Measurements from ENCODE around the gene SGMS1. TPM values are rescaled to one million over a fixed set of nuclear protein-coding genes. Genes with fewer than 3 reads are reported as not detected.

Gene SGMS1
- total RNA-seq, 3 donors from 2014 or later: 66.5 to 114 (median 80.1) TPM

DNA sequence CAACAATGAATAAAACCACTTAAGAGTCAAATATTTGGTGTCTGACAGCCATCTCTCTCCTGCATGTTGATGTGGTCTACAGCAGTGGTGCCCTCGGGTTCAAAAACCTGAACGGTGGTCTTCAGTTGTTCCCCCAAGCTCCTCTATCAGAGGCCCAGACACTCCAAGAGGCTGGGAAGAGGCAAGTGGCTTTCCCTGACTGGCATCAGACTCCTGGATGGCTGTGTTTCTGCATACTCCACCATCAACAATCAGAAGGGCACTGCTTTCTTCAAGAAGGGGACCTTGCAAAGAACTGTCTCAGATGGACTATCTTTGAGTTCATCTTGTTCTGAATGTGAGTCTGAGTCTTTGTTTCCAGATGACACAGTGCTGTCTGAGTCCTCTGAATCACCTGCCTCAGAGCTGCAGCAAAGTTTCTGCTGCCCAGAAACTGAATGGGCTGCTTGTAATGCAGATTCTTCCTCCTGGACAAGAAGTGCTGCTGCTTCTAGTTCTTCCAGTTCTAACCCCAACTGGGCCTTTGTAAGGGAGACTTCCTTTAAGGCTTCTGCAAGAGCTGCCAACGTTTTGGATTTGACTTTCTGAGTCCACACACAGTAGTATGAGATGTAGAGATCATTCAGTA lies 5.9 kb upstream of the SGMS1 start:
- intact Hi-C loops (cut with DNase I; ENCODE audit: low total_unique reads): no loop called here
- no peak for TF ChIP-seq CTCF (IDR thresholded peaks at IDR 0.05)
- TF ChIP-seq POLR2AphosphoS5 (IDR thresholded peaks at IDR 0.05): no peak
- no peak for TF ChIP-seq POLR2A (IDR thresholded peaks at IDR 0.05)
- H3K27me3 ChIP-seq: no peaks in the 10 kb centered on the region
- DNase-seq (ENCODE audit: low spot score in 2 of 2): no peak
- no peak overlapping the region for H3K4me3 ChIP-seq
- no peaks in the 10 kb centered on the region for H3K4me1 ChIP-seq
- H3K9me3 ChIP-seq: no peaks in the 10 kb centered on the region
- H3K27ac ChIP-seq: no peak overlapping the region
- H3K36me3 ChIP-seq: no peaks in the 10 kb centered on the region

- Histone ChIP-seq H3K27me3 (no peaks in the 10 kb centered on the region), H3K27ac (no peak overlapping the region), H3K36me3 (no peaks in the 10 kb centered on the region), H3K4me1 (no peaks in the 10 kb centered on the region), H3K4me3 (no peak overlapping the region), H3K9me3 (no peaks in the 10 kb centered on the region)
- no peak for DNase-seq (ENCODE audit: low spot score in 2 of 2)
- intact Hi-C loops (cut with DNase I; ENCODE audit: low total_unique reads): no loop called here
- TF ChIP-seq POLR2A (IDR thresholded peaks at IDR 0.05) (no peak), POLR2AphosphoS5 (IDR thresholded peaks at IDR 0.05) (no peak), CTCF (IDR thresholded peaks at IDR 0.05) (no peak)
These were observed 4.1 kb upstream of the SGMS1 start for GRCh38 chr10:50627896-50628295.

- intact Hi-C loops (cut with DNase I; ENCODE audit: low total_unique reads): no loop called here
- H3K4me3 ChIP-seq: no peak overlapping the region
- DNase-seq (ENCODE audit: low spot score in 2 of 2): no peak
- H3K9me3 ChIP-seq: no peaks in the 10 kb centered on the region
- no peaks in the 10 kb centered on the region for H3K27me3 ChIP-seq
- TF ChIP-seq POLR2A (IDR thresholded peaks at IDR 0.05): no peak
- no peak for TF ChIP-seq POLR2AphosphoS5 (IDR thresholded peaks at IDR 0.05)
- TF ChIP-seq CTCF (IDR thresholded peaks at IDR 0.05): no peak
- no peaks in the 10 kb centered on the region for H3K36me3 ChIP-seq
- no peak overlapping the region for H3K27ac ChIP-seq
- H3K4me1 ChIP-seq: no peaks in the 10 kb centered on the region
These were observed 3.7 kb upstream of the SGMS1 start for GRCh38 chr10:50627443-50627842.

DNA sequence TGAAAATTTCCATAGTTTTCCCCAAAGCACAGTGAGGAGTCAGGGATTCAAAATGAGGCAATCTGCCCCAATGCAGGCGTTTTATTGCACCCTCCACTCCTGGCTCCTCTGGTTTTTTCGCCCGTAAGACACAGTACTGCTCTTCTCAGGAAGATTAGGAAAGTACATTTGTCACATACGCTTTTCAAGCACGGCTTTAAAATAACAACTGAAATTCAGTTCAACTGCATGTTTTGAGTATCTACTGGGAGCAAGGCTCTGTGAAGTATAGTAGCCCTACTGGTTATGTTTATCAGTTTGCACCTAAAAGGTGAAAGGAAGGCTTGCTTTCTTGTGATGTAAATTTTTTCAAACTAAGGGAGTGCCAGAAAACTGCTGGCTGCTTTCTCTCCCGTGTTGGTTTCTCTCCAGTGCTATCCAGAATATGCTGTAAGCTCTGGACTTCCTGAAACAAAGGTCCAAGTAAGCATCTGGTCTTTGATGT lies 1.9 kb upstream of the SGMS1 start:
- H3K27me3 ChIP-seq: no peaks in the 10 kb centered on the region
- intact Hi-C loops (cut with DNase I; ENCODE audit: low total_unique reads): no loop called here
- TF ChIP-seq POLR2AphosphoS5 (IDR thresholded peaks at IDR 0.05) (no peak), CTCF (IDR thresholded peaks at IDR 0.05) (no peak), POLR2A (IDR thresholded peaks at IDR 0.05) (no peak)
- H3K4me1 ChIP-seq: peaks cover 0 to 5% of the 10 kb centered on the region in 2 donors
- H3K27ac ChIP-seq: peak overlapping the region; percentile 99 to 100
- DNase-seq (ENCODE audit: low spot score in 2 of 2): no peak
- no peaks in the 10 kb centered on the region for H3K36me3 ChIP-seq
- no peaks in the 10 kb centered on the region for H3K9me3 ChIP-seq
- peak overlapping the region; percentile 92 to 93 (median 93) for H3K4me3 ChIP-seq

DNA sequence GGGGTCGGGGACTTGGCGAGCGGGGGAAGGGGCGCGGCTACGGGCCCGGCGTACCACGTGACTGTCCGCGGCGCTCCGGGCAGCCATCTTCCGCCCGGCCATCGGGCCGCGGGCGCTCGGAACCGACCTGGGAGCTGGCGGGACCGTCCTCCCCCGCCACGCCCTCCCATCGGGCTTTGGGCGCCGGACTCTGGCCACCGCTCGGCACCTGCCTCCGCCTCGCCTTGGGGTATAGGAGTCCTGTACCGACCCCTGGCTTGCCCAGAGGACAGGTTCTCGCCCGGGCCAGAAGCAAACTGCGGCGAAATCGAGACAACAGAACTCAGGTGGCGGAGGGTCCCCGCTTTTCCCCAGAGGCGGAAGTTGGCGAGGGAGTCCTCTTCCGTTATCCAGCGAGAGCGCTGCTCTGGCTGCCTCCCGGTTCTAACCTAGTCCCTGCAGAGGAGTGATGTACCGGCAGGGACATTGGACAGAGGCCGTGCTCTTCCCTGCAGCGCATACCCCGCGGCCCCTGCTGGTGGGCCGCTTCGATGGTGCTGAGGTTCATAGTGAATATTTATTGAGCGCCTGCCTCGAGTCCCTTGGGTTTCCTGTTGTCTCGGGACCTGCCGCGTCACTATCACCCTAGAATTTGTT lies 1.2 kb upstream of the SGMS1 start:
- DNase-seq (ENCODE audit: low spot score in 2 of 2): peak; percentile 48 to 57
- intact Hi-C loops (cut with DNase I; ENCODE audit: low total_unique reads): no loop called here
- Histone ChIP-seq H3K4me1 (peaks cover 0 to 8% of the 10 kb centered on the region in 2 donors), H3K27me3 (no peaks in the 10 kb centered on the region), H3K36me3 (no peaks in the 10 kb centered on the region), H3K27ac (peak overlapping the region; percentile 99 to 100), H3K9me3 (no peaks in the 10 kb centered on the region), H3K4me3 (peak overlapping the region; percentile 92 to 93 (median 93))
- TF ChIP-seq CTCF (IDR thresholded peaks at IDR 0.05) (peak in 2 of 3 donors; percentile 43 to 52), POLR2A (IDR thresholded peaks at IDR 0.05) (no peak), POLR2AphosphoS5 (IDR thresholded peaks at IDR 0.05) (peak in 1 of 3 donors; percentile 9)

Data from breast epithelium (tissue), 4 donors.